HG02870 (cell line): Measurements from ENCODE around the gene SYNGAP1.
"Not testable (repeated sequence)": the region's sequence is repeated elsewhere in the genome, so short reads cannot be mapped to it uniquely, and the experiment has no call there.

Experiments used
- ATAC-seq: cut with Tn5 transposase; IDR thresholded peaks from one replicate; pipeline ENCODE4 v1.9.1; 2021; ENCODE audit warnings: mild to moderate bottlenecking, moderate library complexity; ENCODE audit not compliant: unreplicated experiment

SYNGAP1 gene

GRCh38 chr6:33419580-33420490 lies at the start of gene SYNGAP1:
Gene SYNGAP1, plus strand, starts transcription at chr6:33420065. Its CDS starts 200 bp downstream, at chr6:33420265.
- ATAC-seq, result no peak

GRCh38 chr6:33371901-33372300 lies 48.0 kb upstream of the SYNGAP1 start:
- not testable (repeated sequence) for ATAC-seq

- no peak for ATAC-seq
These were observed 47.2 kb upstream of the SYNGAP1 start for GRCh38 chr6:33372526-33373123.

GRCh38 chr6:33373960-33374910 lies 45.6 kb upstream of the SYNGAP1 start:
- ATAC-seq, result no peak

- no peak for ATAC-seq
These were observed 44.7 kb upstream of the SYNGAP1 start for GRCh38 chr6:33375143-33375671.

- ATAC-seq, result no peak
These were observed 42.7 kb upstream of the SYNGAP1 start for GRCh38 chr6:33377171-33377570.

GRCh38 chr6:33379184-33379583 lies 40.7 kb upstream of the SYNGAP1 start:
- not testable (repeated sequence) for ATAC-seq

- ATAC-seq, result no peak
These were observed 39.4 kb upstream of the SYNGAP1 start for GRCh38 chr6:33380272-33380981.

- ATAC-seq, result no peak
These were observed 36.3 kb upstream of the SYNGAP1 start for GRCh38 chr6:33383427-33384185.

GRCh38 chr6:33384581-33385020 lies 35.3 kb upstream of the SYNGAP1 start:
- no peak for ATAC-seq

- ATAC-seq, result no peak
These were observed 29.7 kb upstream of the SYNGAP1 start for GRCh38 chr6:33390173-33390572.

- no peak for ATAC-seq
These were observed 29.0 kb upstream of the SYNGAP1 start for GRCh38 chr6:33390767-33391277.

- peak; percentile 87 for ATAC-seq
These were observed 28.5 kb upstream of the SYNGAP1 start, which contains the start of gene KIFC1 for GRCh38 chr6:33391278-33391921. Gene KIFC1, plus strand, starts transcription at chr6:33391823. Its CDS starts 163 bp downstream, at chr6:33391986.

- peak; percentile 1 for ATAC-seq
These were observed 27.8 kb upstream of the SYNGAP1 start for GRCh38 chr6:33391922-33392594.

GRCh38 chr6:33392595-33392948 lies 27.3 kb upstream of the SYNGAP1 start:
- no peak for ATAC-seq

GRCh38 chr6:33392979-33393378 lies 26.9 kb upstream of the SYNGAP1 start:
- ATAC-seq, result no peak

GRCh38 chr6:33397541-33397940 lies 22.3 kb upstream of the SYNGAP1 start:
- no peak for ATAC-seq

- not testable (repeated sequence) for ATAC-seq
These were observed 21.3 kb upstream of the SYNGAP1 start for GRCh38 chr6:33398601-33399000.
